Measurements from ENCODE around the gene CAMKMT.

GRCh38 chr2:44688456-44689124 lies 326.8 kb downstream of the CAMKMT start:
- no peak for TF ChIP-seq EZH2phosphoT487 (IDR thresholded peaks at IDR 0.05; ENCODE audit: borderline replicate concordance, low read depth, low read length)
- TF ChIP-seq CTCF (conservative IDR thresholded peaks at IDR 0.05; ENCODE audit: low read length), result no peak
